Ectodermal cell (in vitro differentiated cells): Measurements from ENCODE around the gene SS18L1.
A peak's percentile ranks its signal among the peaks of the same experiment; 100 is the strongest.

Experiments used
- H3K27ac ChIP-seq: 2 replicates; pipeline ENCODE4 v1.7.0; 2013; ENCODE audit warnings: mild to moderate bottlenecking, low read depth, low read length; ENCODE audit not compliant: insufficient read depth, poor library complexity, severe bottlenecking
- H3K27me3 ChIP-seq: 2 replicates; pipeline ENCODE4 v1.7.0; 2013; ENCODE audit warnings: mild to moderate bottlenecking, low read length; ENCODE audit not compliant: insufficient read depth, control insufficient read depth, poor library complexity, severe bottlenecking
- H3K36me3 ChIP-seq: one replicate; pipeline ENCODE4 v1.7.0; 2013; ENCODE audit warnings: low read length; ENCODE audit not compliant: control insufficient read depth, insufficient read depth
- H3K4me1 ChIP-seq: one replicate; pipeline ENCODE4 v1.7.0; 2013; ENCODE audit warnings: low read length; ENCODE audit not compliant: control insufficient read depth, insufficient read depth
- H3K4me3 ChIP-seq: 2 replicates; pipeline ENCODE4 v1.7.0; 2013; ENCODE audit warnings: low read depth, low read length, control low read depth; ENCODE audit not compliant: insufficient read depth
- H3K9me3 ChIP-seq: 2 replicates; pipeline ENCODE4 v1.7.0; 2013; ENCODE audit warnings: mild to moderate bottlenecking, low read length, moderate library complexity; ENCODE audit not compliant: control insufficient read depth
- WGBS, 2 experiments: methylation state at CpG; one replicate each; pipeline ENCODE4 v1.1.7; 2013; ENCODE audit warnings: missing lambda C conversion rate in 2 of 2; 5-methylcytosine and 5-hydroxymethylcytosine counted together

SS18L1 gene

GRCh38 chr20:62183426-62184142 is 40.0 kb downstream of the SS18L1 start:
- Histone ChIP-seq H3K4me3 (peak overlapping the region; percentile 99), H3K9me3 (no peaks in the 10 kb centered on the region), H3K27ac (peak overlapping the region; percentile 87), H3K36me3 (no peaks in the 10 kb centered on the region), H3K4me1 (no peaks in the 10 kb centered on the region), H3K27me3 (no peaks in the 10 kb centered on the region)
- 32 to 33% methylated on average over 24 to 25 of the region's 25 CpGs for WGBS, 2 experiments

- Histone ChIP-seq H3K4me3 (no peak overlapping the region), H3K36me3 (no peaks in the 10 kb centered on the region)
Observed at GRCh38 chr20:62186096-62186426, 42.5 kb downstream of the SS18L1 start.

GRCh38 chr20:62186887-62187866 is 43.6 kb downstream of the SS18L1 start:
- no peaks in the 10 kb centered on the region for H3K4me1 ChIP-seq
- no peaks in the 10 kb centered on the region for H3K36me3 ChIP-seq
- H3K27me3 ChIP-seq, result no peaks in the 10 kb centered on the region
- no peak overlapping the region for H3K4me3 ChIP-seq
- no peak overlapping the region for H3K27ac ChIP-seq
- H3K9me3 ChIP-seq, result no peaks in the 10 kb centered on the region
- 94% methylated on average over 11 to 13 of the region's 13 CpGs for WGBS, 2 experiments

More at GRCh38 chr20:62186096-62186426, 42.5 kb downstream of the SS18L1 start:
- no peaks in the 10 kb centered on the region for H3K9me3 ChIP-seq
- H3K27me3 ChIP-seq, result no peaks in the 10 kb centered on the region
- 92% methylated on average over 3 of the region's 3 CpGs for WGBS, 2 experiments
- no peaks in the 10 kb centered on the region for H3K4me1 ChIP-seq
- H3K27ac ChIP-seq, result no peak overlapping the region

- Histone ChIP-seq H3K9me3 (no peaks in the 10 kb centered on the region), H3K4me3 (no peak overlapping the region), H3K27ac (no peak overlapping the region), H3K36me3 (no peaks in the 10 kb centered on the region), H3K27me3 (no peaks in the 10 kb centered on the region), H3K4me1 (no peaks in the 10 kb centered on the region)
- WGBS, 2 experiments, result 91 to 92% methylated on average over 24 to 25 of the region's 25 CpGs
Observed at GRCh38 chr20:62190639-62191411, 47.3 kb downstream of the SS18L1 start.

GRCh38 chr20:62191781-62192559 is 48.4 kb downstream of the SS18L1 start:
- Histone ChIP-seq H3K27me3 (no peaks in the 10 kb centered on the region), H3K27ac (no peak overlapping the region), H3K36me3 (no peaks in the 10 kb centered on the region), H3K9me3 (no peaks in the 10 kb centered on the region), H3K4me3 (no peak overlapping the region), H3K4me1 (no peaks in the 10 kb centered on the region)
- 95% methylated on average over 14 of the region's 14 CpGs for WGBS, 2 experiments

GRCh38 chr20:62192635-62193034 is 49.1 kb downstream of the SS18L1 start:
- H3K4me3 ChIP-seq, result no peak overlapping the region
- 95 to 96% methylated on average over 9 to 10 of the region's 10 CpGs for WGBS, 2 experiments
- no peaks in the 10 kb centered on the region for H3K4me1 ChIP-seq
- H3K27ac ChIP-seq, result no peak overlapping the region
- H3K27me3 ChIP-seq, result no peaks in the 10 kb centered on the region
- H3K36me3 ChIP-seq, result no peaks in the 10 kb centered on the region
- no peaks in the 10 kb centered on the region for H3K9me3 ChIP-seq

GRCh38 chr20:62193079-62194025 is 49.8 kb downstream of the SS18L1 start:
- Histone ChIP-seq H3K4me3 (no peak overlapping the region), H3K9me3 (no peaks in the 10 kb centered on the region), H3K4me1 (no peaks in the 10 kb centered on the region), H3K27ac (no peak overlapping the region), H3K36me3 (peaks cover 3% of the 10 kb centered on the region), H3K27me3 (no peaks in the 10 kb centered on the region)
- 93 to 94% methylated on average over 29 of the region's 29 CpGs for WGBS, 2 experiments

- H3K4me1 ChIP-seq, result no peaks in the 10 kb centered on the region
- H3K27ac ChIP-seq, result no peak overlapping the region
- H3K27me3 ChIP-seq, result no peaks in the 10 kb centered on the region
- 79 to 84% methylated on average over 8 of the region's 8 CpGs for whole genome bisulfite sequencing, 2 experiments
- no peak overlapping the region for H3K4me3 ChIP-seq
- H3K9me3 ChIP-seq, result no peaks in the 10 kb centered on the region
- peaks cover 13% of the 10 kb centered on the region for H3K36me3 ChIP-seq
Observed at GRCh38 chr20:62195075-62195405, 51.5 kb downstream of the SS18L1 start.

GRCh38 chr20:62195736-62196135 is 52.2 kb downstream of the SS18L1 start:
- H3K4me1 ChIP-seq, result no peaks in the 10 kb centered on the region
- H3K36me3 ChIP-seq, result peaks cover 13% of the 10 kb centered on the region
- H3K27ac ChIP-seq, result no peak overlapping the region
- 95 to 96% methylated on average over 10 of the region's 10 CpGs for WGBS, 2 experiments
- no peaks in the 10 kb centered on the region for H3K27me3 ChIP-seq
- no peak overlapping the region for H3K4me3 ChIP-seq
- H3K9me3 ChIP-seq, result no peaks in the 10 kb centered on the region
